Stimulated activated CD8-positive, alpha-beta memory T cell treated with anti-CD3 and anti-CD28 coated beads, Interleukin-12 subunit alpha, Interleukin-12 subunit beta, amount 100 ng/mL, for 4 hours (primary cell): ENCODE data around the gene GGNBP2.

Source experiments
- DNase-seq: peaks from one replicate; pipeline ENCODE4 v3.0.0-alpha.2; 2020; ENCODE audit warnings: low read depth

The GGNBP2 gene

GRCh38 chr17:36566081-36566480 is 21.4 kb downstream of the GGNBP2 start:
- no peak for DNase-seq

- no peak for DNase-seq
Observed at GRCh38 chr17:36575028-36575427, 30.3 kb downstream of the GGNBP2 start.

GRCh38 chr17:36576793-36577192 is 32.1 kb downstream of the GGNBP2 start:
- no peak for DNase-seq

- DNase-seq = no peak
Observed at GRCh38 chr17:36578671-36579070, 34.0 kb downstream of the GGNBP2 start.

- no peak for DNase-seq
Observed at GRCh38 chr17:36583787-36584186, 39.1 kb downstream of the GGNBP2 start.

GRCh38 chr17:36586138-36586537 is 41.4 kb downstream of the GGNBP2 start:
- no peak for DNase-seq

- no peak for DNase-seq
Observed at GRCh38 chr17:36590082-36590481, 45.4 kb downstream of the GGNBP2 start.

- DNase-seq = peak; percentile 71
Observed at GRCh38 chr17:36591434-36592315, 47.0 kb downstream of the GGNBP2 start, which contains the start of gene DHRS11. DHRS11 (plus strand) TSS chr17:36591879; CDS start chr17:36592010, 131 bp downstream.

- DNase-seq = no peak
Observed at GRCh38 chr17:36592316-36592715, 47.6 kb downstream of the GGNBP2 start.

GRCh38 chr17:36592716-36593321 is 48.1 kb downstream of the GGNBP2 start:
- DNase-seq = no peak

- DNase-seq = no peak
Observed at GRCh38 chr17:36593656-36594316, 49.1 kb downstream of the GGNBP2 start.

GRCh38 chr17:36594626-36595401 is 50.1 kb downstream of the GGNBP2 start:
- no peak for DNase-seq

GRCh38 chr17:36597226-36597625 is 52.5 kb downstream of the GGNBP2 start:
- DNase-seq = no peak

- DNase-seq = no peak
Observed at GRCh38 chr17:36597866-36598777, 53.4 kb downstream of the GGNBP2 start.

GRCh38 chr17:36598951-36599401 is 54.3 kb downstream of the GGNBP2 start:
- DNase-seq = no peak

- DNase-seq = no peak
Observed at GRCh38 chr17:36599546-36600250, 55.0 kb downstream of the GGNBP2 start.

- no peak for DNase-seq
Observed at GRCh38 chr17:36600465-36600864, 55.7 kb downstream of the GGNBP2 start.

- peak; percentile 5 for DNase-seq
Observed at GRCh38 chr17:36600936-36601302, 56.2 kb downstream of the GGNBP2 start.

- peak; percentile 87 for DNase-seq
Observed at GRCh38 chr17:36601303-36602029, 56.7 kb downstream of the GGNBP2 start, which contains the start of gene MRM1. MRM1 (plus strand) TSS chr17:36601583; CDS start chr17:36601811, 228 bp downstream.
